Stimulated activated CD4-positive, alpha-beta T cell treated with anti-CD3 and anti-CD28 coated beads, Interleukin-1b, Interleukin-23, amount 100 ng/mL, for 4 hours (primary cell): ENCODE results near the gene ENDOV.

Source experiments
- DNase-seq, 2 donors: peaks; one replicate each; pipeline ENCODE4 v3.0.0-alpha.2; 2020; ENCODE audit warnings: low read depth in 2 of 2

Gene ENDOV

GRCh38 chr17:80468242-80468641, 53.3 kb downstream of the ENDOV start:
- no peak for DNase-seq

- no peak for DNase-seq
Observed at GRCh38 chr17:80468781-80469493, 54.0 kb downstream of the ENDOV start.

- DNase-seq: no peak
Observed at GRCh38 chr17:80469667-80470066, 54.7 kb downstream of the ENDOV start.

GRCh38 chr17:80470603-80471002, 55.6 kb downstream of the ENDOV start:
- no peak for DNase-seq

GRCh38 chr17:80471922-80472321, 57.0 kb downstream of the ENDOV start:
- DNase-seq: no peak

GRCh38 chr17:80472996-80473395, 58.0 kb downstream of the ENDOV start:
- no peak for DNase-seq

GRCh38 chr17:80473701-80474100, 58.7 kb downstream of the ENDOV start:
- no peak for DNase-seq

GRCh38 chr17:80474231-80474960, 59.4 kb downstream of the ENDOV start:
- DNase-seq: no peak

GRCh38 chr17:80474961-80475909, 60.3 kb downstream of the ENDOV start:
- no peak for DNase-seq

- peak in 1 of 2 donors; percentile 17 for DNase-seq
Observed at GRCh38 chr17:80475910-80476876, 61.2 kb downstream of the ENDOV start, which contains the start of gene NPTX1. Gene NPTX1, minus strand, starts transcription at chr17:80476607. Its CDS starts 161 bp downstream, at chr17:80476446.

- DNase-seq: no peak
Observed at GRCh38 chr17:80476877-80477646, 62.1 kb downstream of the ENDOV start.

- peak in 1 of 2 donors; percentile 42 for DNase-seq
Observed at GRCh38 chr17:80477647-80478478, 62.9 kb downstream of the ENDOV start.

GRCh38 chr17:80478487-80479245, 63.7 kb downstream of the ENDOV start:
- no peak for DNase-seq

- no peak for DNase-seq
Observed at GRCh38 chr17:80479246-80479566, 64.2 kb downstream of the ENDOV start.

- no peak for DNase-seq
Observed at GRCh38 chr17:80480248-80480647, 65.3 kb downstream of the ENDOV start.

- no peak for DNase-seq
Observed at GRCh38 chr17:80481284-80482057, 66.5 kb downstream of the ENDOV start.

- no peak for DNase-seq
Observed at GRCh38 chr17:80482058-80482318, 67.0 kb downstream of the ENDOV start.
